Measurements from ENCODE around the gene NEU2.

Gene NEU2

GRCh38 chr2:233011268-233011650, 21.2 kb upstream of the NEU2 start:
- no peak overlapping the region for H3K14ac ChIP-seq (ENCODE audit: low read length)
- H2BK12ac ChIP-seq (ENCODE audit: low read length): peak overlapping the region; percentile 8
- H4K91ac ChIP-seq (ENCODE audit: low read depth, low read length, poor library complexity): no peak overlapping the region
- H3K18ac ChIP-seq (ENCODE audit: low read length): peak overlapping the region; percentile 81
- H3K79me1 ChIP-seq (ENCODE audit: low read depth, low read length): no peaks in the 10 kb centered on the region
- no peak overlapping the region for H3K4me3 ChIP-seq (ENCODE audit: low read length in 2 of 2)
- no peak for DNase-seq (ENCODE audit: low spot score)
- no peaks in the 10 kb centered on the region for H3K4me1 ChIP-seq (ENCODE audit: control insufficient read depth in 2 of 2, insufficient read depth in 1 of 2, low read depth in 1 of 2, low read length in 2 of 2)
- no peak overlapping the region for H2BK120ac ChIP-seq (ENCODE audit: low read depth, low read length)
- H2BK15ac ChIP-seq (ENCODE audit: low read length): peak overlapping the region; percentile 63
- no peak overlapping the region for H4K8ac ChIP-seq (ENCODE audit: low read depth, low read length)
- H3K9me3 ChIP-seq (replicated peaks in 1 of 2; ENCODE audit: control insufficient read depth in 2 of 2, insufficient read depth in 1 of 2, low read depth in 1 of 2, low read length in 2 of 2): no peaks in the 10 kb centered on the region
- no peak overlapping the region for H3K23ac ChIP-seq (ENCODE audit: low read depth, low read length, poor library complexity)
- H2AK5ac ChIP-seq (ENCODE audit: low read depth, low read length): peak overlapping the region; percentile 57
- H3K9ac ChIP-seq (ENCODE audit: low read depth, low read length, poor library complexity): no peak overlapping the region
- H3K36me3 ChIP-seq (replicated peaks in 1 of 2; ENCODE audit: control insufficient read depth in 2 of 2, insufficient read depth in 2 of 2, low read length in 2 of 2): no peaks in the 10 kb centered on the region
- H3K27me3 ChIP-seq (ENCODE audit: control insufficient read depth in 3 of 3, insufficient read depth in 3 of 3, low read depth in 1 of 3, low read length in 3 of 3): peaks cover 0 to 2% (median 0%) of the 10 kb centered on the region in 3 experiments
- no peak overlapping the region for H3K4ac ChIP-seq (ENCODE audit: low read length)
- H2BK5ac ChIP-seq (ENCODE audit: low read length): peak overlapping the region; percentile 46
- no CpG with 5 or more reads among the region's 6 CpGs for WGBS, 2 donors (ENCODE audit: extremely low coverage in 2 of 2, insufficient read length in 2 of 2, insufficient replicate concordance in 1 of 2)
- H3K27ac ChIP-seq (replicated peaks; ENCODE audit: low read length): no peak overlapping the region
- no peak overlapping the region for H2AFZ ChIP-seq (ENCODE audit: low read length)
- H3K4me2 ChIP-seq (ENCODE audit: insufficient read depth, low read length, poor library complexity, severe bottlenecking): no peak overlapping the region

DNA sequence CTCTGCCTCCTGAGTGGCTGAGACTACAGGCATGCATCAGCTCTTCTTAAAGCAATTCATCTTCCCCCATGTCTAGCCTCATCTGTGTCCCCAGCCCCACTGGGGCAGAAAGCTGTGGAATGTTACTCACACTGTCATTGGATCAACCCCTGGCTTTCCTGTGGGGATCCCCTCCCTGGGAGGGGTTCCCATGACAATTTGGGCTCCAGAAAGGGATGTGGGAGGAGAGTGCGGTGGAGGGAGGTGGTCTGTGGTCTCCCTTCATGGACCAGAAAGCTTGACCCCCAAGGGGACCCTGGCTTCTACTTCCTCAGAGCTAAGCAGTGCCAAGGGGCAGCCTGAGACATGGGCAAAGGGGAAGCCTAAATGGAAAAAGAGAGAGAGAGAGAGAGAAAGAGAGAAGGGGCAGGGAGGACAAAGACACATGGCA, 20.8 kb upstream of the NEU2 start:
- Histone ChIP-seq H3K23ac (ENCODE audit: low read depth, low read length, poor library complexity) (no peak overlapping the region), H3K9me3 (replicated peaks in 1 of 2; ENCODE audit: control insufficient read depth in 2 of 2, insufficient read depth in 1 of 2, low read depth in 1 of 2, low read length in 2 of 2) (no peaks in the 10 kb centered on the region), H3K4ac (ENCODE audit: low read length) (no peak overlapping the region), H2BK5ac (ENCODE audit: low read length) (no peak overlapping the region), H3K9ac (ENCODE audit: low read depth, low read length, poor library complexity) (no peak overlapping the region), H2AK5ac (ENCODE audit: low read depth, low read length) (no peak overlapping the region), H3K4me2 (ENCODE audit: insufficient read depth, low read length, poor library complexity, severe bottlenecking) (no peak overlapping the region), H3K4me1 (ENCODE audit: control insufficient read depth in 2 of 2, insufficient read depth in 1 of 2, low read depth in 1 of 2, low read length in 2 of 2) (no peaks in the 10 kb centered on the region), H2BK120ac (ENCODE audit: low read depth, low read length) (no peak overlapping the region), H3K4me3 (ENCODE audit: low read length in 2 of 2) (no peak overlapping the region), H2AFZ (ENCODE audit: low read length) (no peak overlapping the region), H3K14ac (ENCODE audit: low read length) (no peak overlapping the region), H3K36me3 (replicated peaks in 1 of 2; ENCODE audit: control insufficient read depth in 2 of 2, insufficient read depth in 2 of 2, low read length in 2 of 2) (no peaks in the 10 kb centered on the region), H3K27ac (replicated peaks; ENCODE audit: low read length) (no peak overlapping the region), H2BK12ac (ENCODE audit: low read length) (no peak overlapping the region), H3K79me1 (ENCODE audit: low read depth, low read length) (no peaks in the 10 kb centered on the region), H3K18ac (ENCODE audit: low read length) (peak overlapping the region; percentile 8), H2BK15ac (ENCODE audit: low read length) (no peak overlapping the region), H3K27me3 (ENCODE audit: control insufficient read depth in 3 of 3, insufficient read depth in 3 of 3, low read depth in 1 of 3, low read length in 3 of 3) (peaks cover 0 to 2% (median 0%) of the 10 kb centered on the region in 3 experiments), H4K91ac (ENCODE audit: low read depth, low read length, poor library complexity) (no peak overlapping the region), H4K8ac (ENCODE audit: low read depth, low read length) (no peak overlapping the region)
- no peak for DNase-seq (ENCODE audit: low spot score)
- no CpG with 5 or more reads among the region's 1 CpG for WGBS, 2 donors (ENCODE audit: extremely low coverage in 2 of 2, insufficient read length in 2 of 2, insufficient replicate concordance in 1 of 2)

DNA sequence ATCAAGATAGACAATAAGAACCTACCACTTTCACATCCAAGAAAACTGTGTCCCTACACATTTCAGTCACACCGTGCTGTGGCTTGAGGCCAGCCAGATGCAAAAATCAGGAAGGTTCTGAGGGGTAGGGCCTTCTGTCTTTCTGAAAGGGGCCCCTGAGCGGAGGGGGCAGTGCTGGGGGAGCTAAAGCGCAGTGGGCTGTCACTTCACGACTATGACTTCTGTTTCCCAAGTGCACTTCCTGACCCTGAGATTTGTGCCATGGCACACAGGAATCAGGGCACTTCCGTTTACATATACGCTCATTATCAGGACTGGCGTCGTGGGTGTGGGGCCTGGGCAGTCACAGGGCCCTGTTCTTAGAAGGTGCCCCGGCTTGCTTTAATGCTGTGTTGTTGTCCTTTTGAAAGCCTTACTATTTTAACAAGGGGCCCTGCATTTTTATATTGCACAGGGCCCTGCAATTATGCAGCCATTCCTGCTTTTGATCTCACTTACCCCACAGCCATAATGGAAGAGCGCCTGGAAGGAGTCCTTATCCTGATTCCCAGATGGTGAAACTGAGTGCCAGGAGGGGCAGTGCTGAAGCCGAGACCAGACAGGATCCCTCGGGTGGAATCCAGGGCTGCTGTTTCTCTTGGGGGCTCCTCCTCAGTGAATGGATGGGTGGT, 20.0 kb upstream of the NEU2 start:
- Histone ChIP-seq H3K36me3 (replicated peaks in 1 of 2; ENCODE audit: control insufficient read depth in 2 of 2, insufficient read depth in 2 of 2, low read length in 2 of 2) (no peaks in the 10 kb centered on the region), H3K14ac (ENCODE audit: low read length) (no peak overlapping the region), H3K4me1 (ENCODE audit: control insufficient read depth in 2 of 2, insufficient read depth in 1 of 2, low read depth in 1 of 2, low read length in 2 of 2) (no peaks in the 10 kb centered on the region), H3K27me3 (ENCODE audit: control insufficient read depth in 3 of 3, insufficient read depth in 3 of 3, low read depth in 1 of 3, low read length in 3 of 3) (peaks cover 0 to 2% (median 0%) of the 10 kb centered on the region in 3 experiments), H4K8ac (ENCODE audit: low read depth, low read length) (no peak overlapping the region), H3K9me3 (replicated peaks in 1 of 2; ENCODE audit: control insufficient read depth in 2 of 2, insufficient read depth in 1 of 2, low read depth in 1 of 2, low read length in 2 of 2) (no peaks in the 10 kb centered on the region), H3K4ac (ENCODE audit: low read length) (no peak overlapping the region), H2BK12ac (ENCODE audit: low read length) (no peak overlapping the region), H3K4me2 (ENCODE audit: insufficient read depth, low read length, poor library complexity, severe bottlenecking) (no peak overlapping the region), H2BK120ac (ENCODE audit: low read depth, low read length) (no peak overlapping the region), H4K91ac (ENCODE audit: low read depth, low read length, poor library complexity) (no peak overlapping the region), H2BK5ac (ENCODE audit: low read length) (no peak overlapping the region), H3K18ac (ENCODE audit: low read length) (no peak overlapping the region), H3K23ac (ENCODE audit: low read depth, low read length, poor library complexity) (no peak overlapping the region), H3K9ac (ENCODE audit: low read depth, low read length, poor library complexity) (no peak overlapping the region), H3K79me1 (ENCODE audit: low read depth, low read length) (no peaks in the 10 kb centered on the region), H2AFZ (ENCODE audit: low read length) (no peak overlapping the region), H2AK5ac (ENCODE audit: low read depth, low read length) (no peak overlapping the region), H2BK15ac (ENCODE audit: low read length) (no peak overlapping the region), H3K27ac (replicated peaks; ENCODE audit: low read length) (no peak overlapping the region), H3K4me3 (ENCODE audit: low read length in 2 of 2) (no peak overlapping the region)
- no CpG with 5 or more reads among the region's 12 CpGs for WGBS, 2 donors (ENCODE audit: extremely low coverage in 2 of 2, insufficient read length in 2 of 2, insufficient replicate concordance in 1 of 2)
- DNase-seq (ENCODE audit: low spot score): no peak

DNA sequence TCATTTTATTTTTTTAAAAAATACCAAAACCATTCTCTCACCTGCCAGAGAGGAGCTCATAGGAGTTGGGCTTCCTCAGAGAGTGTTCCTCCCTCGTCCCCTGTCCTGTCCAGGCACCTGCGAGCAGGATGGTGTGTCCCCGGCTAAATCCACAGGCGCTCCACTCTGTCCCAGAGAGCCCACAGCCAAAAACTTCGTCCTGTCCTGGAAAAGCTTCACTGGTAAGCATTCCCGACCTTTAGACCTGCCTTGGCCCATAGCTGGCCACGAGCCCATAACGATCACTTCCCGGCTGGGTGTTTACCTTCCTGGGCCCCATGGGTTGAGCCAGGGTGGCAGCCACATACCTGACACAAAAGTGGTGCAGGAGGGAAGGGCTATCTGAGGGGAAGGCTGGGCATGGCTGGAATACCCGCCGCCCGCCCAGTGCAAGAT, 19.4 kb upstream of the NEU2 start, which contains the start of gene NGEF:
NGEF (minus strand) TSS at position 230 of the 435 bp plus-strand sequence. CDS start 38,366 bp downstream, outside the sequence.
- H2BK5ac ChIP-seq (ENCODE audit: low read length): no peak within 1 kb of the TSS
- H3K4me1 ChIP-seq (ENCODE audit: control insufficient read depth in 2 of 2, insufficient read depth in 1 of 2, low read depth in 1 of 2, low read length in 2 of 2): no peaks in the 10 kb centered on the region
- H2BK15ac ChIP-seq (ENCODE audit: low read length): no peak within 1 kb of the TSS
- no peak within 1 kb of the TSS for H2BK12ac ChIP-seq (ENCODE audit: low read length)
- WGBS, 2 donors (ENCODE audit: extremely low coverage in 2 of 2, insufficient read length in 2 of 2, insufficient replicate concordance in 1 of 2): no CpG with 5 or more reads among the region's 12 CpGs
- peak within 1 kb of the TSS; percentile 21 for H3K9ac ChIP-seq (ENCODE audit: low read depth, low read length, poor library complexity)
- H3K4me3 ChIP-seq (ENCODE audit: low read length in 2 of 2): no peak within 1 kb of the TSS
- no peak within 1 kb of the TSS for H3K4ac ChIP-seq (ENCODE audit: low read length)
- no peak within 1 kb of the TSS for H3K4me2 ChIP-seq (ENCODE audit: insufficient read depth, low read length, poor library complexity, severe bottlenecking)
- no peak within 1 kb of the TSS for H4K8ac ChIP-seq (ENCODE audit: low read depth, low read length)
- H3K9me3 ChIP-seq (replicated peaks in 1 of 2; ENCODE audit: control insufficient read depth in 2 of 2, insufficient read depth in 1 of 2, low read depth in 1 of 2, low read length in 2 of 2): no peaks in the 10 kb centered on the region
- DNase-seq (ENCODE audit: low spot score): no peak
- H3K36me3 ChIP-seq (replicated peaks in 1 of 2; ENCODE audit: control insufficient read depth in 2 of 2, insufficient read depth in 2 of 2, low read length in 2 of 2): no peaks in the 10 kb centered on the region
- no peaks in the 10 kb centered on the region for H3K79me1 ChIP-seq (ENCODE audit: low read depth, low read length)
- H2AFZ ChIP-seq (ENCODE audit: low read length): no peak within 1 kb of the TSS
- H3K18ac ChIP-seq (ENCODE audit: low read length): no peak within 1 kb of the TSS
- H3K27me3 ChIP-seq (ENCODE audit: control insufficient read depth in 3 of 3, insufficient read depth in 3 of 3, low read depth in 1 of 3, low read length in 3 of 3): peaks cover 0 to under 1% (median 0%) of the 10 kb centered on the region in 3 experiments
- no peak within 1 kb of the TSS for H2BK120ac ChIP-seq (ENCODE audit: low read depth, low read length)
- no peak within 1 kb of the TSS for H3K23ac ChIP-seq (ENCODE audit: low read depth, low read length, poor library complexity)
- H2AK5ac ChIP-seq (ENCODE audit: low read depth, low read length): peak within 1 kb of the TSS; percentile 68
- H3K14ac ChIP-seq (ENCODE audit: low read length): no peak within 1 kb of the TSS
- H3K27ac ChIP-seq (replicated peaks; ENCODE audit: low read length): no peak within 1 kb of the TSS
- no peak within 1 kb of the TSS for H4K91ac ChIP-seq (ENCODE audit: low read depth, low read length, poor library complexity)

Measured in neuronal stem cell (in vitro differentiated cells).